Neural progenitor cell (in vitro differentiated cells): ENCODE measurements around the gene ATXN3.
"Not testable (repeated sequence)": the region's sequence is repeated elsewhere in the genome, so short reads cannot be mapped to it uniquely, and the experiment has no call there.

Experiments
- CTCF ChIP-seq: fragments of 200-600 bp; sonication (generic); IDR thresholded peaks from 2 replicates; pipeline ENCODE4 v1.5.1; 2017; ENCODE audit warnings: antibody characterized with exemption, mild to moderate bottlenecking
- EZH2 ChIP-seq: fragments of 200-600 bp; sonication (generic); IDR thresholded peaks from 2 replicates; pipeline ENCODE4 v1.6.1; 2017; ENCODE audit warnings: antibody characterized with exemption, mild to moderate bottlenecking, moderate library complexity

GRCh38 chr14:92041766-92042165, 64.6 kb downstream of the ATXN3 start:
- not testable (repeated sequence) for TF ChIP-seq CTCF, EZH2
